ENCODE data around the gene TRIM44. TPM values are rescaled to one million over a fixed set of nuclear protein-coding genes. Genes with fewer than 3 reads are reported as not detected.
"Not testable (repeated sequence)": the region's sequence is repeated elsewhere in the genome, so short reads cannot be mapped to it uniquely, and the experiment has no call there.

The TRIM44 gene
- total RNA-seq, 1 experiment from 2014 or later, result 60.7 TPM

DNA sequence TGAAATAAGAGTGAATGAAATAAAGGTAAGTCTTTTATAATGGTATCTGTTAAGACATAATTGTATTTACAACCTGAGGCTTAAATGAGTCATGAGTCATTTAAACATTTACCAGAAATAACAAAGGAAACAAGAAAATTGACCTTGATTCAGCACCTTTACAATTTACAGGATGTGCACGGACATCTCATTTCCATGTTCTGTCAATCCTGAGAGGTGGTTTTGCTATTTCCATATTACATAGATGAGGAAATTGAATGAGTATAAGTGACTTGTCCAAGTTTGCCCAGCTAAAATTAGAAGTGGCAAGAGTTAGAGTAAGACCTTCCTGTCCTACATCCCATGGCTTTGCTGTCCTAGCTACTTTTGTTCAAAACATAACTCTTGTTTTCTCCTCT lies 89.1 kb downstream of the TRIM44 start:
- no peak for DNase-seq (ENCODE audit: low spot score)

GRCh38 chr11:35752115-35752514 lies 89.5 kb downstream of the TRIM44 start:
- DNase-seq (ENCODE audit: low spot score), result no peak

- DNase-seq (ENCODE audit: low spot score), result not testable (repeated sequence)
These were observed 91.0 kb downstream of the TRIM44 start for GRCh38 chr11:35753573-35753972.

DNA sequence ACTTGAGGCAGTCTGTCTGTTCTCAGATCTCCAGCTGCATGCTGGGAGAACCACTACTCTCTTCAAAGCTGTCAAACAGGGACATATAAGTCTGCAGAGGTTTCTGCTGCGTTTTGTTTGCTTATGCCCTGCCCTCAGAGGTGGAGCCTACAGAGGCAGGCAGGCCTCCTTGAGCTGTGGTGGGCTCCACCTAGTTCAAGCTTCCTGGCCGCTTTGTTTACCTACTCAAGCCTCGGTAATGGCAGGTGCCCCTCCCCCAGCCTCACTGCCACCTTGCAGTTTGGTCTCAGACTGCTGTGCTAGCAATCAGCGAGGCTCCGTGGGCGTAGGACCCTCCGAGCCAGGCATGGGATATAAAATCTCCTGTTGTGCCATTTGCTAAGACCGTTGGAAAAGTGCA lies 97.4 kb downstream of the TRIM44 start:
- not testable (repeated sequence) for DNase-seq (ENCODE audit: low spot score)

DNA sequence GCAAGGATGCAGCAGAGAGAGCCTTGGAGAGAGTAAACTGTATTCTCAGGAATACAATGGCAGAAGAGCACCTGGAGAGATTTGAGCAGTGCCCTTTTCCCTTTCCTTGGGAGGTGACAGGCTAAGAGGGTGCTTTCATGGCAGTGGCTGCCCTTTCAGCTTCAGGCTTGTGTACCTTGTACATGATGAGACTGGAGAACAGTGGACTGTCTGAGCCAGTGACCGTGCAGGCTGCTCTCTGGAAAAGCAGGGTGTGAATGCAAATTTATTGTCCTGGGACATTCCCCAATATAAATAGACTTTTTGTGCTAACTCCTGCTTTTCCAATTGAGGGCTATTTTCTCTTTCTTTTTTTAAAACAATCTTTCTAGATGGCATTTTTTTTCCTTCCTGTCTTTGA lies 99.3 kb downstream of the TRIM44 start:
- DNase-seq (ENCODE audit: low spot score), result no peak

DNA sequence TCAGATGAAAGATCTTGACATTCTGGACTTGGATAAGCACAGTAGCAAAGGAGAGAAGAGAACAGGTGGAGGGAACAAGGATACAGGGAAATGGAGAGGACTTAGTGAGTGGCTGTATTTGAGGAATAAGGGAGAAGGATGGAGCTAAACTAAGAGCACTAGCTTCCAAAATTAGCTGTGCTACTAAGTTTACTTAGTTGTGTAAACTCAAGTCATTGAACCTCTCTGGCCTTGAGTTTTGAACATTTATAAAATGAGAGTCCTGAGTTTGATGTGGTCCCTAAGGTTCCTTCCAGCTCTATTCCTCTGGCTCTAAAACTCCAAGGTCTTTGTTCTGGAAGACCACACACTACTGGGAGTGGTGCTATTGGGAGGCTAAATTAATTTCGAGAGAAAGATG lies 100.7 kb downstream of the TRIM44 start:
- DNase-seq (ENCODE audit: low spot score), result no peak

DNA sequence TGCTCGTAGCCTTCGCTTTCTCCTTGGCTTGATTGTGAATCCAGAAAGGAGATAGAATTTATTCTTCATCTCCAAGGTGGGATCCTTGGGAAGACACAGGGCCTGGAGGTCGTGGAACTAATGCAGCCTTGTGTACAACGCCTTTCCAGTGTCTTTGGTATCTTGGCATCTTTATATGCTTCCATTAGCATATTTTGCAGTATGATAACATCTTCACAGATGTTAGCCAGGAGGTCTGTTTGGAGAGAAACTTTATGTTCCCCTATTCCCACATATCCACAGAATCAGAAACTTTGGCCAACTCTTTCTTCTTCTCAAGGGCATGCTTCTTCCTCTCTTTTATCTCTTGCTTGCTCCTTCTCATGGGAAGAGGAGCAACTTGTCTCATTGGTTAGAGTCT lies 101.2 kb downstream of the TRIM44 start:
- no peak for DNase-seq (ENCODE audit: low spot score)

DNA sequence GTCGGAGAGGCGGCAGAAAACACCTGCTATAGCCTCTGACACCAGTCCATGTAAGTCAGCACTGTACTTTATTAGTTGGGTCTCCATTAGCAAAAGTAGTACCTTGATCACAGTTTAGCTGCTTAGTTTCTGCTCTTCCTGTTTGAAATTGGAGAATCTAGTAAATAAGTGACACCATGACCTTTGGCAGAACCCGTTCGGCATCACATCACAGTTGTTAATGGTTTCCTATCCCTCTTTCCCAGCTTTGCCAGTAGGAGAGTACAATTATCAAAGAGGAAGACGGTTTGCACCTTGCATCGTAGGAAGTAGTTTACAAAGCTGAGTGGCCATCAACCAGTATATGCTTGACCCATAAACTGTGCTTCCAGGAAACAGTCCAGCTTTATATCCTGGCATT lies 101.8 kb downstream of the TRIM44 start:
- no peak for DNase-seq (ENCODE audit: low spot score)

DNA sequence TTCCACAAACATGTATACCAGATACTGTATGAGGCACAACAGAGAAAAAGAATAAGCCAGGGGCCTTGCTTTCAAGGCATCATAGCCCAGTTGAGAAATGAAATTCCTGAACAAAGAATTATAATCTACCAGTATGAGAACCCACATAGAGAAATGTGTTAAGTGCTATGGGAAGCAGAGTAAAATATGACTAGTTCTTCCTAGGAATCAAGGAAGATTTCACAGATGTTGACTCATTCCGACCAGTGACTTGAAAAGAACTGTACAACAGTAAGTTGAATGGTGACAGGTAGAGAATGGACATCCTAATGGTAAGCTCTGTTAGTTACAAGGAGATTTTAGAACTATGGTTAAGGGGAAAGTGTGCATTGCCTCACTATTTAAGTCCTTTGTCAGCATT lies 102.6 kb downstream of the TRIM44 start:
- no peak for DNase-seq (ENCODE audit: low spot score)

DNA sequence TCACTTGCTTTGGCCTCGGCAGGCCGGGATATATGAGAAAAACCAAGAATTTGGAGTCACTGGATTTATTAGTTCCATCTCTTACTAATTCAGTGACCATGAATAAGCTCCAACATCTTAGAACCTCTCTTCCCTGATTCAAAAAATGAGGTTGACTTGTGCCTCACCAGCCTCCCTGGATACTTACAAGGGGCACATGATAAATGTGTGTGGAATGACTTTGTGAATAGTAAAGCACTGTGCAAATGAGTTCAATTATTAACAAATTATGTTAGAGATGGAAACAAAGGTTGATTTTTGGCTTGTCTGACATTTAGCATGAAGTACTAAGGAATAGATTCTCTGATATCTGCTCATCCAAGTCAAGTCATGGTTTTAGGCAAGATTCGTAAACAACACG lies 104.1 kb downstream of the TRIM44 start:
- no peak for DNase-seq (ENCODE audit: low spot score)

- not testable (repeated sequence) for DNase-seq (ENCODE audit: low spot score)
These were observed 107.8 kb downstream of the TRIM44 start for GRCh38 chr11:35770425-35770824.

GRCh38 chr11:35771722-35772121 lies 109.1 kb downstream of the TRIM44 start:
- DNase-seq (ENCODE audit: low spot score), result no peak

- DNase-seq (ENCODE audit: low spot score), result not testable (repeated sequence)
These were observed 114.7 kb downstream of the TRIM44 start for GRCh38 chr11:35777241-35777640.

DNA sequence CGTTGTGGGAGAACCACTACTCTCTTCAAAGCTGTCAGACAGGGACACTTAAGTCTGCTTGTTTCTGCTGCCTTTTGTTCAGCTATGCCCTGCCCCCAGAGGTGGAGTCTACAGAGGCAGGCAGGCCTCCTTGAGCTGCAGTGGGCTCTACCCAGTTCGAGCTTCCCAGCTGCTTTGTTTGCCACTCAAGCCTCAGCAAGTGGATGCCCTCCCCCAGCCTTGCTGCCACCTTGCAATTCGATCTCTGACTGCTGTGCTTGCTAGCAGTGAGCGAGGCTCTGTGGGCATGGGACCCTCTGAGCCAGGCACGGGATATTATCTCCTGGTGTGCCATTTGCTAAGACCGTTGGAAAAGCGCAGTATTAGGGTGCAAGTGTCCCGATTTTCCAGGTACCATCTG lies 116.4 kb downstream of the TRIM44 start:
- not testable (repeated sequence) for DNase-seq (ENCODE audit: low spot score)

GRCh38 chr11:35779409-35779808 lies 116.8 kb downstream of the TRIM44 start:
- DNase-seq (ENCODE audit: low spot score), result no peak

DNA sequence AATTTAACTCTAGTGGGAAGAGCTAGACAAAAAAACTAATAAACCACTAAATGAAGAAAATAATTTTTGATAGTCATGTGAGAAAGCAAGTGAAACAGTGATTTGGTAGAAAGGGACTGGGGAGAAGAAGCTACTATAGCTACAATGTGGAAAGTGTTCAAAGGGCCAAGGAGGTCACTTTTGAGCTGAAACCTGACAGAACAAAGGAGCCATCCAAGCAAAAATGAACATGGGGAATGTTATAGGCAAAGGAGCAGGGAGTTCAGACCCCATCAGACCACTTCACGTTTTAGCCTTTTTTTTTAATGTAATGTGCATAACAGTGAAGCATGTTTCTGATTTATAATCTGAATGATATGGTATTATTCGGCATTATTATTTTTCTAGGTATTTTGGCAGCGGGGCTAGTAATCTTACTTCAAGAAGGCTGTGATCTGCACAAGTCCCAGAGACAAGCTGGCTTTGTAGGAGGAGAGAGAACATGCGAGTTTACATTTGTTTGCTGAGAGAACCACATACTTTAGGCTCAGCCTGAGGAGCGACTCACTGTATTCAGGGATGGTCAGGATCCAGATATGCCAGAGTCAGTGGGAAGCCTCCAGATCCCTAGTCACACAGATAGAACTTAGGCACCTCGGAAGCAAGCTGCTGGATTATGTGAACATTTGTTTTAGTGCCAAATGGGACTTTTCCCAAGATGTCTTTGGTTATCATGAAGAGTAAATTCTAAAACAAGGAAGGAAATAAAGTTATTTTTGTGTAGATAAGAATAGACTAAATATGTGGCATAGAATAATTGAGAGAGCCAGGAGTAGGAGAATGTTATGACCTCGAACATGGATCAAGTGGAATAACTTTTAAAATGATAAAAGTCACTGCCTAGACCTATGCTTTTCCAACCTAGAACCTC lies 118.6 kb downstream of the TRIM44 start:
- no peak for DNase-seq (ENCODE audit: low spot score)

DNA sequence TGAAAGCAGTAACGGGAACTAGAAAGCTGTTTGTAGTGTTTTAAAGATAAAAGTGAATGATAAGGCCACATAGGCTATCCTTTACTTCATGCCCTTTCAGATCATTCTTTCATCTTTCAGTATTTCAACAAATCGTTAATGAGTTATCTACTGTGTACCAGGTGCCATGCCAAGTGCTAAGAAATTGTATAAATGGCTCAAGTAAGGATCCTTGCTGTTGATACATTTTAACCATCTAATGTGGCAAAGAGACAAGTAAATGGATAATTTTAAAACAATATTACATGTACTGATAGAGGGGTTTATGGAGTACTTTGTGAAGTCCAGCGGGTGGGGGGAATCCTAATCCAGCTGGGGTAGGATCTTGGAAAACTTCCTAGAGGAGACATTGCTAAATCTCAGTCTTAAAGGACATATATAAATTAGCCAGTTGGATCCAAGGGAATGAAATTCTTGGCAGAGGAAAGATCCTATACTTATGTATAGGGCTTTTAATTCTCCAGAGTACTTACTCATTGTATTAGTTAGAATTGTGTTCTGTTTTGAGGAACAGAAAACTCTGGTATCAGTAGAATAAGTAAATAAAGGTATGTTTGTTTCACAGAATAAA lies 119.4 kb downstream of the TRIM44 start:
- no peak for DNase-seq (ENCODE audit: low spot score)

DNA sequence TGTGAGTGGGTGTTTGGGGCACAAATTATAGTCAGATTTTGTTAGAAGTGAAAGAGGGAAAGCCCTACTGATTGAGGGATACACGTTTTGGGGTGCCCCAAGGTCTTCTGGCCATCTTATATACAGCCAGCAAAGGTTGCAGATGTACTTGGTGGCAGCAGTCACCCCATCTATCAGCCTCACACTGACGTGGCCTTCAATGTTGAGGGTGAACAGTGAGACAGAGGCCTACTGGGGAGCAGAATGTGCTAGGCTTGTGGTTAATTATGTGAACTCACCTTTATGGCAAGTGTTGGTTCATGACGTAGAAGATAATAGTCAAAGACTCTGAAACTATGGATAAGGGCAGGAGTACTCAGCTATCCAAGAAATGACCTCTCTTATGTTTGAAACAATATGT lies 121.2 kb downstream of the TRIM44 start:
- no peak for DNase-seq (ENCODE audit: low spot score)

DNA sequence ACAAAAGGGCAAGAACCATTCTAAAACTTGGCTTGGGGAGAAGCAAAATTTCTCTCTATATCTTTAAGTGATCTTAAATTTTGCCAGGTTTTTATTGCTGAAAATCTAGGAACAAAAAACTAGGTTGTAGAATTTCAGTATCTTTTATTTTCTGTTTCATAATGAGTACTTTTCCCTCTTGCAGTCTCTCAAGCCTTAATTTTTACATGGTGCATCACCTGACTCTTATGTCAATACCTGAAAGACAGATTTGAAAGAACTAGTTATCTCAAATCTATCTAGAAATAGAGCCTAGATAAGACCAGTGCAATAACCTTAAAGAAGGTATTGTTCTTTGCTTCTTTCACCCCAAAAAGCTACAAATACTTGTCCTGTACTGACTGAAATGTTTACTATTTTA lies 122.1 kb downstream of the TRIM44 start:
- no peak for DNase-seq (ENCODE audit: low spot score)

GRCh38 chr11:35785287-35786167 lies 123.0 kb downstream of the TRIM44 start:
- DNase-seq (ENCODE audit: low spot score), result no peak

DNA sequence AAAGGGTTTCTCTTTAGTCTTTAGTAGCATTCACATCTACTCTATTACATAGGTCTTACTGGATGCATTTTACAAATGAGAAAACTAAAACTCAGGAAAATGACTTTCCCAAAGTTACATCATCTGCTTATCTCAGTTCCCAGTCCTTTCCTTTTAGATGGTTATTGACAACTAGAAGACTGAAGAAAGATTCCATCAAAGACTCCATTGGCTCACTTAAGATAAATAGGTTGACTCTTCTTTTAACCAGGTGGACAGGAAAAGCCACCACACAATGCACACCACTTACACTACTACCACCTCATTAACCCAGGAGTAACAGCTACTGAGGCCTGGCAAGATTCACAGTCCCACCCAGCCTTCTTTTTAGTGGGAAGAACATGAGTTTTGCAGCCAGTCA lies 123.6 kb downstream of the TRIM44 start:
- no peak for DNase-seq (ENCODE audit: low spot score)

- DNase-seq (ENCODE audit: low spot score), result no peak
These were observed 124.5 kb downstream of the TRIM44 start for GRCh38 chr11:35787013-35787504.

Measured in H4 (cell line).